RPMI7951 (cell line): ENCODE data around the gene CMTM7. TPM values are rescaled to one million over a fixed set of nuclear protein-coding genes. Genes with fewer than 3 reads are reported as not detected.

ENCODE experiments used
- DNase-seq: peaks from one replicate; pipeline ENCODE4 v3.0.0-alpha.2; 2012; ENCODE audit warnings: low read depth
- total RNA-seq: library from RNA; depleted of rRNA; stranded (reverse); fragments of >200 nt; shearing (Covaris generic); gene quantifications from 2 replicates; pipeline ENCODE4 v1.2.3, GENCODE V29; 2014

Gene CMTM7
- total RNA-seq, 1 experiment from 2014 or later: 24.5 TPM

- DNase-seq: no peak
Observed at GRCh38 chr3:32413845-32414521, 22.3 kb downstream of the CMTM7 start.

DNA sequence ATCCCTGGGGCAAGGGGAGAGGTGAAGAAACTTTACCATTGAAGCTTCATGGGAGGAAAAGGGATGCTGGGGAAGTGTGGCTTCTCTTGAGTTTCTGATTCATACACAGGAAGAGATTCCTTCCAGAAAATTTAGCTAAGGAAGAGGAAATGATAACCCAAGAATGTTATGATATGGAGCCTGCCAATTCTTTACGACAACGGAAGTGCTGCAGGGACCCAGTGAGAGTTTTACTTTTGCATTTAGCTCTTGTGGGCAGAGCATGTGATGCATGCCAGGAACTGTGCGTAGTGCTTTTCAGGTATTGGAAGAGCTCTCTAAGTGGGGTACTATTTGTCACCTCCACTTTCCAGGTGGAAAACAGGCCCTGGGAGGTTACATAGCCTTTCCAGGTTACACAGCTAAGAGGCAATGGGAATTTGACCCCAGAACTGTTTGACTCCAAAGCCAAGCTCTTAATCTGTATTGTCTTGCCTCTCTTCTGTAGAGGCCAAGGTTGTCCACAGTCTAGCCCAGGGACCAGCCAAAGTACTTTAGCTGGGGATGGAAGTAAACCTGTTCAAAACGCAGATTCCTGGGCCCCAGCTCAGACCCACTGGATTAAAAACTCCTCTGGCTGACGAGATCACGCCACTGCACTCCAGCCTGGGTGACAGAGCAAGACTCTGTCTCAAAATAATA lies 23.0 kb downstream of the CMTM7 start:
- peak; percentile 46 for DNase-seq

- DNase-seq: no peak
Observed at GRCh38 chr3:32419742-32420125, 28.1 kb downstream of the CMTM7 start.

DNA sequence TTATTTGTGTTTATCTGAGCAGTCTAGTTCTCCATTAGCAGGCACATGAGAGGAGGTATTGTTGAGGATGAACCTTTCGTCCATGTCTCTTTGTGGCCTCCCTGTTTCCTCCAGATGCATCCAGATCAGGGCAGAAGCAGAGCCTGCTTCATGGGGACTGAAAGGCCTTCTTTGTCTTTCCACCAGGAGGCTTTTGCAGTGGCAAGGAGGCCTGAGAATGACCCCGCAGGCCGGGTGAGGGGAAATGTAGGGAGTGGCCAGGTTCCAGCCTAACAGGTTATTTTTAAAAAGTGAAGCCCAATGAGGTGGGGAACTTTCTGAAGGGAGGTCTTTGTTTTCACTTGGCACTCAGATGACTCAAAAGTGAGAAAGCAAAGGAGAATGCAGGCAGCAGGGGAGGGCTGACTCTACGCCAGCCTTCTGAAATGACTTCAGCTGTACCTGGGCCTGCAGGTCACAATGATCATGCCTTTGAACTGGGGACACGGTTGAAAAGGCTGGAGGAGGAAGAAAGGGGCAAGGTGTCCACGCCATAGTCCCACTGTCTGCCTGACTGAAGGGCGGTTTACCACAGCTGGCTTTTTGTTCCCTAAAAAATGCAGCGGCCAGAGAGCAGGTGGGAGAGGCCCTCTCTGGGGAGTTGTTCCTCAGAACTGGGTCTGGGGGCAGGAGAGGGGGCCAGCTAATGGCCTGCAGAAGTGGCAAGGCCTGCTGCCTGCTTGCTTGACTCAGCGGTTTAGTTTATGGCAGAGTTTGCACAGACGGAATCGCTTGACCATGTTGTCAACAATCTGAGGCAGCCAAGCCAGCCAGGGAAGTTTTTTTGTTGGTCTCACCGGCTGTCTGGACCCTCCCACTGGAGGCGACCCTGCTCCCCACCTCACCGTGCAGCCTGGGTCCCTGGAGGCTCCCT lies 28.7 kb downstream of the CMTM7 start:
- peak; percentile 66 for DNase-seq

DNA sequence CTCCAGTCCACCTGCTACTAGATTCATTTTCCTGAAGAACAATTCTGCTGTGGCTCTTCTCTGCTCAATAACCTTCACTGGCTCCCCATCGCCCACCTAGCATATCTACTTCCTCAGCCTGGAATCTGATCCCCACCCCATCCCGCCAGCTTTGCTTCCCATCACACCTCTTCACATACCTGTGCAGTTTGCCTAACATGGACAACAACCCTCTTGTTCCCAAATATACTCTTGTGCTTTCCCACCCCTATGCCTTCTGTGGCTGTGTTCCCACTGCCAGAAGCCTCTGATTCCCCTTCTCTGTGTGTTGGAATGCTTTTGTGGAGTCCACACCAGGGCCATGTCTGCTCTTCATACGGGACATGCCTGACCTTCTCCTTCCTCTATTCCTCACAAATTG lies 29.5 kb downstream of the CMTM7 start:
- DNase-seq: no peak

DNA sequence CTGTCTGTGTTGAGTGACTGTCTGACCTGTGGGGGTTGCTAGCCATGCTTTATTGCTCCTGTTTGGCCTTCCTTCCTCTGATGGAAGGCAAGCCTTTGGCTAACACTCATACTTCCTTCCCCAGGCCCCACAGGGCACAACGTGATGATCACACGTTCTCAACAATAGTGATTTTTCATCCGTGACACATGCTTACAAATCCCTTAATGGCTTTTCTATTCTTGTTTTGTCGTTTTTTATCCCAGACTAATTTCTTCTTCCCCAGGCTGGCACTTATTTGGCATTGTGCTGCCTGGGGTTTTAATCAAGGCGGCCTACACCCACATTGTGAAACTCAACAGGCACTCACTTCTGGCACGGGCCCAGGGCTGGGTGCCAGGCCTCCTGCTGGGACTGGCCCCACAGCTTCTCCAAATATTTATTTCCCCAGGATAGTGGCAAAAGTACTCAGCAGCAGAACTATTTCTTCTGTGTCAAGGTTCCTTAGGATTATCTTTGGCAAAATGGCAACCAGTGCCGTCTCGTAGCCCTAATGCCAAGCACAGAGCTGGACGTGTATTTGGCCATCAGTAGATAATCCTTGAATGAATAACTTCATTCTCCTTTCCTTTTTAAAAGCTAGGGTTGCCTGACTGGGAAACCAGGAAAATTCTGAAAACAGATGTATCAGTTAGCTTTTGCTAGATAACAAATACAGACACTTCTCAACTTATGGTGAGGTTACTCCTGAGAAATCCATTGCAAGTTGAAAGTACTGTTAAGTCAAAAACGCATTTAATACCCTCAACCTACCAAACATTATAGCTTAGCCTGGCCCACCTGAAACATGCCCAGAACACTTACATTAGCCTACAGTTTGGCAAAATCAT lies 30.6 kb downstream of the CMTM7 start:
- DNase-seq: peak; percentile 92

DNA sequence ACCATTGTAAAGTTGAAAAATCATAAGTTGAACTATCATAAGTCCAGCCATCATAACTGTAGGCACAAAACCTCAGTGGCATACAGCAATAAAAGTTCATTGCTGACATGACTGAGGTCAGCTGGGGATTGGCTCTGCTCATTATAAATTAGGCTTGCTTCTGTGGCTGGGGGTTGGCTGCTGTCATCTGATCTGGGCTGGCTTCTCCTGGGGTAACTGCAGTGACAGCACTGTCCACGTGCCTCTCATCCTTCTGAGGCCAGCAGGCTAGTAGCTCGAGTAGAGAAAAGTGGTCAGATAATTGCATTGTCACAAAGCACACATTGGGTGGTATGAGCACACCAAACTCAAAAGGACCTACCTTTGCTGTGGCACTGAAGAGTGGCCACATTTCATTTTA lies 31.3 kb downstream of the CMTM7 start:
- no peak for DNase-seq

- no peak for DNase-seq
Observed at GRCh38 chr3:32423534-32423933, 31.9 kb downstream of the CMTM7 start.

DNA sequence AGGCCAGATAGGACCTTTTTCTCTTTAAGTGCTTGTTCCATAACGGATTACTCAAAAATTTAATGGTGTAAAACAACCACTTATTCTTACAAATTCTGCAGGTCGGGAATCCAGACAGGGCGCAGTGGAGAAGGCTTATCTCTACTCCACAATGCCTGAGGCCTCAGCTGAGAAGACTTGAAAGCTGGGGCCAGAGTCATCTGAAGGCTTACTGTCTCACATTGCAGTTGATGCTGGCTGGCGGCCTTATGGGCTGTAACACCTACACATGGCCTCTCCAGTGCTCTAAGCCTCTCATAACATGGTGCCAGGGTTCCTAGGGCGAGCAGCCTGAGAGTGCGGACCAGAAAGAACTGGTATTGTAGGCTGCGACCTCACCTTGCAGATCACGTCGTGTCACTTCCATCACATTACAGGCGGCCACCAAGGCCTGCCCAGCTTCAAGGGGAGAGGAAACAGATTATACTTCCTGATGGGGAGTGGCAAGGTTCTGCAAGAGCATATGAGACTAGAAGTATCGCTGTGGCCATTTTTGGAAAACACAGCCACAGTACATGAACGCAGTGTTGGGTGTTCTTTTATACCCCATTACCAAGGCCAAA lies 32.4 kb downstream of the CMTM7 start:
- DNase-seq: no peak

GRCh38 chr3:32424581-32425250 lies 33.1 kb downstream of the CMTM7 start:
- DNase-seq: no peak

DNA sequence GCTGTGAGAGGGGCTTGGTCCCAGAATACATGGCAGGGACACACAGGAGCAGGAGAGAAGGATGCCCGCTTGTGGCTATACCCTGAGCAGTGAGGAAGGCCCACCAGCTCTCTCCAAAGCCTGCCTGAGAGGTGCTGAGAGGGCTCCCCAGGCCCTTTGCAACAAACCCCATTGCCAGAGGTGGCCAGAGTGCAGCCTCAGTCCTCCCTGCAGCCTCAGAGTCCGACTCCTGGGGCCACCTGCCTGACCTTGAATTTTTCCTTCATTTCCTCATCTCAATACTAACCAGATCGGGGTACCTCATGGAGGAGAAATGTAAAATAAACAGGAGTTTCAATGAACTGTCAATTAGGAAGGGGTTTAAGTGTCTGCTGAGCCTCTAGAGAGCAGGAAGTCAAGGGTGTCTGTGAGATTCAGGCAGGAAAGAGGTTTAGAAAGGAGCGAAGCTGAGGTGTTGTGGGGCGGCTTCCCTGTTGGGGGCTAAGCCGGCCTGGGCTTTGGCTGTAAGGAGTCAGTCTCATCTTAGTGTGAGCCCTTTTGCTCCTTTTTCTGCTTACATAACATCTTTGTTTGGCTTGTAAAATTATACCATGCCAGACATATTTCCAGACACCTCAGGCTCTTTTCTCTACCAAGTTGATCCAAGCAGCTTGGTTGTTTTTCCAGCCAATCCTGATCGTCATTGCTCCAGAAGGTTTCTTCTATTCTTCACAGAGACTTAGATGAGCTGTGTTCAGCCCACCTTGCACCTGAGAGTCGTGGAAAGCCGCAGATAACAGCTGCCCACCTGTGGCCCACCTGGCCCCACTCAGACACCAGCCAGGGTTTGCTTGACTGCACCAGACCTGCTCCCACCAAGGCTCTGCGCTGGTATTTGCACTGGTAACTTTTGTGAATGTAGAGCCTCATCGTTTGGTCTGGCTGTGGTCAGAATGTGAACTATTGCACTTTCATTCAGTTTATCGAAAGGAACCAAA lies 36.7 kb downstream of the CMTM7 start:
- no peak for DNase-seq

DNA sequence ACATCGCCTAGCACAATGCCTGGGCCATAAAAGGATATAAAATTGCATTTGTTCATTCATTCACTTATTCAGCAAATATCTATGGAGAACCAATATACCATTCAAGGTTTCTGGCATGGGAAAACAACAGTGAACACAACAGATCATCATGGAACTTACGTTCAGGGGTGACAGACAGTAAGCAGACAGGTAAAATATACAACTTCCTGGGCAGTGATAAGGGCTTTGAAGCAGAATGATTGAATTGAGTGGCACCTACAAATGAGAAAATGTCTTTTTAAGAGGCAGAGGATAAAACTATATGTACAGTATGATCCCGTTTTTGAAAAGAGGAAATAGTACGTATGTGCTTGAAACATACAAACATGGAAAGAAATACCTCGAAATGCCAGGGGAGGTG lies 39.2 kb downstream of the CMTM7 start:
- no peak for DNase-seq

- DNase-seq: no peak
Observed at GRCh38 chr3:32431481-32431880, 39.8 kb downstream of the CMTM7 start.

DNA sequence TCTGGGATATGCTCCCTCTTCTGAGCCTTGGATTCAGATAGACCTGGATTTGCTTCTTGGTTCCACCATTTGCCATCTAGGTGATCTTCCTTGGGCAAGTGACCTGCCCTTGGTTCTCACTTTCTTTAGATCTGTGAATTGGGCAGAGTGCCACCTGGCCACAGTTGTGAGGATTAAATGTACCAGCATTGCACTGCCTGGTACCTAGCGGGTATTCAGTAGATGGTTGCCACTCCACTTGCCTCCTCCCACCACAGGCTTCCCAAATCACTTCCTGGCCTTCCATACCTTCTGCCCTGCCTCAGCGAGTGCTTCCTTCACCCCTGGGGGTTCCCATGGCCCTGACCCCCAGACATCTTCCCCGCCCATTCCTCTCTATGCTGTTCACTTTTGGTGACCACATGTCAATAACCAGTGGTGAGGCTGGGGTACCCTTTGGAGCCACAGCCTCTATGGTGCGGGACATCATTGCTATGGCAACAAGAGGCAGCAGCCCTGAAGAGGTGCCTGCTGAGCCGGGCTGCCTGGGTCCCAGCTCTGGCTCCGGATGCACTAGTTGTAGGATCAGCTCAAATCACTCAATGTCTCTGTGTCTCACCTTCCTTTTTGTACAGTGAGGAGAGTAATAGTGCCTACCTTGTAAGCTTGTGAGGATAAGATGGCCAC lies 40.5 kb downstream of the CMTM7 start:
- DNase-seq: no peak

- DNase-seq: no peak
Observed at GRCh38 chr3:32432711-32433530, 41.3 kb downstream of the CMTM7 start.

DNA sequence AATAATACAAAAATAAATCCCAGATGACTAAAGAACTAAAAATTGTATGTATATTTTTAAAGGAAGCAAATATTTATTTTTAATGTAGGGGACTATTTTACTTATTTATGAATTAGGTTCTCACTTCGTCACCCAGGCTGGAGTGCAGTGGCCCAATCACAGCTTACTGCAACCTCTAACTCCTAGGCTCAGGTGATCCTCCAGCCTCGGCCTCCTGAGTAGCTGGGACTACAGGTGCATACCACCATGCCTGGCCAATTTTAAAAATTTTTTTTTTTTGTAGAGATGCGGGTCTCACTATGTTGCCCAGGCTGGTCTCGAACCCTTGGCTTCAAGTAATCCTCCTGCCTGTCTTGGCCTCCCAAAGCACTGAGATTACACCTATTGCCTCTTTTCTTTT lies 42.6 kb downstream of the CMTM7 start:
- no peak for DNase-seq

GRCh38 chr3:32435911-32436815 lies 44.5 kb downstream of the CMTM7 start:
- DNase-seq: no peak
